Gastroesophageal sphincter (tissue), 4 donors: ENCODE results near the gene DHDDS. TPM values are rescaled to one million over a fixed set of nuclear protein-coding genes. Genes with fewer than 3 reads are reported as not detected.
"Not testable (repeated sequence)": the region's sequence is repeated elsewhere in the genome, so short reads cannot be mapped to it uniquely, and the experiment has no call there.

Source experiments
- ATAC-seq: fragments of 150-250 bp; one replicate; pipeline ENCODE4 v1.9.1; 2016; ENCODE audit warnings: mild to moderate bottlenecking, moderate library complexity
- H3K27ac ChIP-seq, 4 donors: fragments of 200-600 bp; sonication (generic) in 3 of 4; 1 replicate in 3 of 4; 2 replicates in 1 of 4; pipeline ENCODE4 v1.5.1; 2016 to 2019
- H3K27me3 ChIP-seq: fragments of 200-600 bp; sonication (generic); one replicate; pipeline ENCODE4 v1.5.1; 2019
- H3K36me3 ChIP-seq, 2 donors: fragments of 200-600 bp; sonication (generic); one replicate each; pipeline ENCODE4 v1.5.1; 2019; ENCODE audit warnings: control low read depth in 1 of 2
- H3K4me1 ChIP-seq, 3 donors: fragments of 200-600 bp; sonication (generic); 1 replicate in 2 of 3; 2 replicates in 1 of 3; pipeline ENCODE4 v1.5.1; 2016 to 2019; ENCODE audit warnings: control low read depth in 2 of 3
- H3K4me3 ChIP-seq, 2 donors: fragments of 200-600 bp; sonication (generic); one replicate each; pipeline ENCODE4 v1.5.1; 2019; ENCODE audit warnings: mild to moderate bottlenecking in 1 of 2, moderate library complexity in 1 of 2
- H3K9me3 ChIP-seq, 3 donors: fragments of 200-600 bp; sonication (generic); one replicate each; pipeline ENCODE4 v1.5.1; 2017 to 2019; ENCODE audit warnings: control low read depth in 2 of 3
- CTCF ChIP-seq, 4 experiments: fragments of 200-600 bp in 2 of 4; fragments of 450-650 bp in 2 of 4; sonication (generic) in 1 of 4; IDR thresholded peaks; one replicate each; pipeline ENCODE4 v1.5.1; 2017 to 2019; ENCODE audit warnings: antibody characterized with exemption in 4 of 4, mild to moderate bottlenecking in 2 of 4, moderate library complexity in 2 of 4
- EP300 ChIP-seq: sonication (generic); formaldehyde crosslinking; IDR thresholded peaks from one replicate; pipeline ENCODE4 v1.6.1; 2017; ENCODE audit warnings: antibody characterized with exemption, mild to moderate bottlenecking
- POLR2A ChIP-seq, 2 donors: fragments of 450-650 bp; IDR thresholded peaks; one replicate each; pipeline ENCODE4 v1.6.1; 2017; ENCODE audit warnings: antibody characterized with exemption in 2 of 2, mild to moderate bottlenecking in 2 of 2, moderate library complexity in 1 of 2
- POLR2AphosphoS5 ChIP-seq: sonication (generic); formaldehyde crosslinking; IDR thresholded peaks from one replicate; pipeline ENCODE4 v1.6.1; 2017; ENCODE audit warnings: antibody characterized with exemption
- WGBS, 2 donors: methylation state at CpG; one replicate each; pipeline ENCODE4 v1.1.5; 2018; ENCODE audit warnings: low coverage in 1 of 2; 5-methylcytosine and 5-hydroxymethylcytosine counted together
- total RNA-seq, 4 donors: library from RNA; depleted of rRNA; stranded (reverse); fragments of >200 nt; gene quantifications; one replicate each; pipeline ENCODE4 v1.1.0, GENCODE V29; 2016

DHDDS gene
- total RNA-seq, 4 donors from 2014 or later, result 23.6 to 36.4 (median 31.7) TPM

GRCh38 chr1:26493267-26493666 is 61.1 kb downstream of the DHDDS start:
- TF ChIP-seq EP300 (no peak), POLR2A (IDR thresholded peaks at IDR 0.05) (no peak), POLR2AphosphoS5 (no peak), CTCF (IDR thresholded peaks at IDR 0.05) (no peak)
- Histone ChIP-seq H3K9me3 (no peaks in the 10 kb centered on the region), H3K27ac (no peak overlapping the region), H3K27me3 (no peaks in the 10 kb centered on the region), H3K36me3 (no peaks in the 10 kb centered on the region), H3K4me3 (no peak overlapping the region), H3K4me1 (no peaks in the 10 kb centered on the region)
- no peak for ATAC-seq
- 62 to 64% methylated on average over 2 to 3 of the region's 3 CpGs for WGBS, 2 donors

- Histone ChIP-seq H3K4me3 (no peak overlapping the region), H3K9me3 (no peaks in the 10 kb centered on the region), H3K4me1 (no peaks in the 10 kb centered on the region), H3K36me3 (no peaks in the 10 kb centered on the region), H3K27ac (no peak overlapping the region), H3K27me3 (no peaks in the 10 kb centered on the region)
- TF ChIP-seq POLR2A (IDR thresholded peaks at IDR 0.05), result no peak
- no peak for TF ChIP-seq CTCF (IDR thresholded peaks at IDR 0.05)
- no peak for TF ChIP-seq EP300
- TF ChIP-seq POLR2AphosphoS5, result no peak
- WGBS, 2 donors, result 86% methylated on average over 3 of the region's 3 CpGs; no CpG with 5 or more reads in 1 of the 2 donors
- no peak for ATAC-seq
These were observed 61.8 kb downstream of the DHDDS start for GRCh38 chr1:26493938-26494337.

- peaks cover 0 to 23% (median 7%) of the 10 kb centered on the region in 3 donors for H3K4me1 ChIP-seq
- no peak overlapping the region for H3K27ac ChIP-seq
- H3K36me3 ChIP-seq, result no peaks in the 10 kb centered on the region
- no peak overlapping the region for H3K4me3 ChIP-seq
- H3K27me3 ChIP-seq, result no peaks in the 10 kb centered on the region
- TF ChIP-seq CTCF (IDR thresholded peaks at IDR 0.05) (no peak), EP300 (no peak), POLR2A (IDR thresholded peaks at IDR 0.05) (no peak), POLR2AphosphoS5 (no peak)
- ATAC-seq, result no peak
- H3K9me3 ChIP-seq, result no peaks in the 10 kb centered on the region
- 10 to 28% methylated on average over 2 to 4 of the region's 4 CpGs for WGBS, 2 donors
These were observed 64.7 kb downstream of the DHDDS start for GRCh38 chr1:26496861-26497260.

DNA sequence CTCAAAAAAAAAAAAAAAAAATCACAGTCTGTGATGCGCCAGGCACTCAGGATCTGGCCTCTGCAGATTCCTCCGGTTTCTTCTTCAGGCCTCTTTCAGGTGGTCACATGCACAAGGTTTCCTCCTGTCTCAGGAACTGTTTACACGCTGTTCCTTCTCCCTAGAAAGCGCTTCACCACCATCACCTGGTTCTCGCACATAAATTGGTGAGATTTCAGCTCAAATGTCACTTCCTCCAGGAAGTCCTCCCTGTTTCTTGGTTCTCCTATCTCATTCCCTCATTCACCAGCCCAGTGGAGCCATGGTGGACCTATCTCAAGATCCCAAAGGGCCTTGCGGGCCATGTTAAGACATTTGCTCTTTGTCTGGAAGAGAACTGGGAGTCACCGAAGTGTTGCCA is 66.8 kb downstream of the DHDDS start:
- 86 to 98% methylated on average over 5 to 6 of the region's 7 CpGs for WGBS, 2 donors
- Histone ChIP-seq H3K4me1 (peaks cover 0 to 24% (median 7%) of the 10 kb centered on the region in 3 donors), H3K36me3 (no peaks in the 10 kb centered on the region), H3K9me3 (no peaks in the 10 kb centered on the region), H3K27ac (no peak overlapping the region), H3K4me3 (no peak overlapping the region), H3K27me3 (no peaks in the 10 kb centered on the region)
- ATAC-seq, result no peak
- TF ChIP-seq POLR2AphosphoS5, result no peak
- no peak for TF ChIP-seq EP300
- TF ChIP-seq CTCF (IDR thresholded peaks at IDR 0.05), result no peak

- Histone ChIP-seq H3K4me3 (peak overlapping the region; percentile 54 to 79), H3K27me3 (no peaks in the 10 kb centered on the region), H3K27ac (peak overlapping the region; percentile 19 to 92 (median 91)), H3K9me3 (no peaks in the 10 kb centered on the region), H3K4me1 (peaks cover 0 to 24% (median 7%) of the 10 kb centered on the region in 3 donors), H3K36me3 (no peaks in the 10 kb centered on the region)
- no CpG with 5 or more reads among the region's 74 CpGs for WGBS, 2 donors
- TF ChIP-seq CTCF (IDR thresholded peaks at IDR 0.05) (no peak), EP300 (no peak), POLR2AphosphoS5 (peak; percentile 68), POLR2A (IDR thresholded peaks at IDR 0.05) (peak in 1 of 2 donors; percentile 68)
- peak; percentile 88 for ATAC-seq
These were observed 68.5 kb downstream of the DHDDS start for GRCh38 chr1:26500488-26501175.

- WGBS, 2 donors, result 75 to 85% methylated on average over 1 to 2 of the region's 2 CpGs
- not testable (repeated sequence) for H3K4me1 ChIP-seq, H3K9me3 ChIP-seq, H3K4me3 ChIP-seq, ATAC-seq, H3K36me3 ChIP-seq, H3K27me3 ChIP-seq, H3K27ac ChIP-seq
These were observed 78.6 kb downstream of the DHDDS start for GRCh38 chr1:26510711-26511110.

GRCh38 chr1:26515836-26516235 is 83.7 kb downstream of the DHDDS start:
- H3K27me3 ChIP-seq, H3K9me3 ChIP-seq, H3K4me1 ChIP-seq, H3K4me3 ChIP-seq, ATAC-seq, H3K27ac ChIP-seq, H3K36me3 ChIP-seq: not testable (repeated sequence)
- 81 to 86% methylated on average over 1 to 4 of the region's 4 CpGs for WGBS, 2 donors
